WI38 (cell line): ENCODE data around the gene PROB1.

Experiments used
- H3K4me3 ChIP-seq: 2 replicates; pipeline ENCODE4 v1.5.1; 2011; ENCODE audit warnings: low read depth, mild to moderate bottlenecking, control low read depth, low read length
- TF ChIP-seq, protein P1 (sequence below): IDR thresholded peaks from 2 replicates; pipeline ENCODE4 v1.5.1; 2012; ENCODE audit warnings: low read depth, mild to moderate bottlenecking, control low read depth, low read length

Gene PROB1

DNA sequence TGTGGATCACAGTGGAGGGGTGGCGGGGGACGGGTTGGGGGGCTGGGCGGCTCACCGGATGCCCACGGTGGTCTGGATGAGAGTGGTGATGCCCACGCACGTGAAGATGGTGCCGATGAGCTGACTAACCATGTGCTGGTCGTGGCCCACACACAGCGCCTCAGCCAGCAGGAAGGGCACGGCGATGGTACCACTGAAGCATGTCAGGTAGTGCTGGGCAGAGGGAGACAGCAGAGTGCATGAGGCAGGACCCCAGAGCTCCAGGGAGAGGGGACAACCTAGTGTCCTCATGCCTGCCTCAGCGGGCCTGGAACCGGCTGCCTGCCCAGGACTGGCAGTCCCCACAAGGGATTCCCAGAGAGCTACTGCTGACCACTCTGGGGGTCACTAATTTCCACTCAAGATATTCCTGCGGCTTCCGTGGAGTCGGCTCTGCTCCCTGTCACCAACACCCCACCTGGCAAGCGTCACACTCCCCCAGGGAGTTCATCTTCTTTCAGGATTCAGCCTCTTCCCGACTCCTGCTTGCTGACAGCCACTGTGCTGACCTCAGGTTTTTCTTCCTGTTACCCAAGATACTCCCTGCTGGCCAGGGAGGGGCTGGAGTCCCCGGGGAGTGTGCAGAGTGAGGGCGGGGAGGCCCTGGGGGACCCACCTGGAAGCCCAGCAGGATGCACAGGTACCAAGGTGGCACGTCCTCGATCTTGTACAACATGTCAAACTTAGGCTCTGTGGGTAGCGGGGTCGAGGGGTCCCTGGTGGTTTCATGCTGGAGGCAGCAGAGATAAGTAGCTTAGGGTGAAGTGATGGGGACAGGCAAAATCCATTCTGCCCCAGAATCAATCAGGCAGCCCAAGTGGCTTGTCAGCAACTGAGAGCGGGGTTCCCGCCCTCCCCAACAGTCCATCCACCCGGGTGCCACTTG lies 12.8 kb downstream of the PROB1 start:
- TF ChIP-seq, protein P1, sequence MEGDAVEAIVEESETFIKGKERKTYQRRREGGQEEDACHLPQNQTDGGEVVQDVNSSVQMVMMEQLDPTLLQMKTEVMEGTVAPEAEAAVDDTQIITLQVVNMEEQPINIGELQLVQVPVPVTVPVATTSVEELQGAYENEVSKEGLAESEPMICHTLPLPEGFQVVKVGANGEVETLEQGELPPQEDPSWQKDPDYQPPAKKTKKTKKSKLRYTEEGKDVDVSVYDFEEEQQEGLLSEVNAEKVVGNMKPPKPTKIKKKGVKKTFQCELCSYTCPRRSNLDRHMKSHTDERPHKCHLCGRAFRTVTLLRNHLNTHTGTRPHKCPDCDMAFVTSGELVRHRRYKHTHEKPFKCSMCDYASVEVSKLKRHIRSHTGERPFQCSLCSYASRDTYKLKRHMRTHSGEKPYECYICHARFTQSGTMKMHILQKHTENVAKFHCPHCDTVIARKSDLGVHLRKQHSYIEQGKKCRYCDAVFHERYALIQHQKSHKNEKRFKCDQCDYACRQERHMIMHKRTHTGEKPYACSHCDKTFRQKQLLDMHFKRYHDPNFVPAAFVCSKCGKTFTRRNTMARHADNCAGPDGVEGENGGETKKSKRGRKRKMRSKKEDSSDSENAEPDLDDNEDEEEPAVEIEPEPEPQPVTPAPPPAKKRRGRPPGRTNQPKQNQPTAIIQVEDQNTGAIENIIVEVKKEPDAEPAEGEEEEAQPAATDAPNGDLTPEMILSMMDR, result no peak
- no peak overlapping the region for H3K4me3 ChIP-seq

DNA sequence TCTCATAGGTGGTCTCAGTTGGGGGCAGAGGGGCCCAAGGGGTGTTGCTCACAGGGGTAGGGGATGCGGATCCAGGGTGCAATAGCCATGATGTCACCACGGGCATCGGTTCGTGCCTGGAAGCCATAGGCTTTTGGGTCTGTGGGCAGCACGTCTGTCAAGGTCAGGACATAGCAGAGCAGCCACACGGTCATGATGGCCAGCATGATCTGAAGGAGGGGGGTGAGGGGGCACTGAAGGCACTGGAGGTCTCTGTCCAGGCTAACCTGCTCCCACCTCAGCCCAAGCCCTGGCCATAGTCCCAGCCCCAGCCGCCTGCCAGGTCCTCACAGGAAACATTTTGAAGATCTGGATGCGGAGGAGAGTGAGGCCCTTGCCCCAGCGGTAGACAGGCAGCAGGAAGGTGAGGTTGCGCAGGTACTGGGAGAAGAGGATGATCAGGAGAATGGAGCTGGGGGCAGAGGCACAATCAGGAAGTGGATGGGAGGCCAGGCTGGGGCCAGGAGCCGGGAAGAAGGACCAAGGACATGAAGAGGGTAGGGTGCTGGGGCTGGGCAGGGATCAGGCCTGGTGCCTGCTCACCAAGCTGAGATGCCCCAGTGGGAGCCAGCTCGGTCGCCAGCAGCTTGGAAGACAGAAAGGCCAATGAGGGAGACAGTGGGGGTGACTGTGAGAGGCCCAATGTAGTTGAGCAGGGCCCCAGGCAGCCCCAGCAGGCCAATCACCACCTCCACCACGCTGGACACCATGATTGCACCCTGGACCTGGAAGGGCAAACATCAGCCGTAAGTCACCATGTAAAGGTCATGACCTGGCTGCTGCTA lies 15.1 kb downstream of the PROB1 start:
- H3K4me3 ChIP-seq, result no peak overlapping the region
- TF ChIP-seq, protein P1, result no peak

DNA sequence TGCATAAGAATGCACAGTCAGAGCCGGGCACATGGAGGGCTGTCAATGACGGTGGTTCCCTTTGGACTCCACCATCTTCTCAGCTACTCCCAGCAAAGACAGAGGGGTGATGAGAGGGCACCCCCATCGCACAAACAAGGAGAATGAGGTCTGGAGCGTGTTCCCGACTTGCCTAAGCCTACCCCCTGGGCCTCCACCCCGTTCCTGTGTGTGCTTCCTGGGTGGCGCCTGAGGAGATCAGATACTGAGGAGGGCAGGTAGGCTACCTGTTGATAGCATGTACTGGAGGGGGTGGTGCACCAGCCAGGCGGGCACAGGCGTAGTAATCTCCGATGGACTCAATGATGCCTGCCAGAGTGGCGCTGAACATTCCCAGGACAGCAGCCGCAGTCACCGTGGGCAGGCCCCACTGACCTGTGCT lies 16.0 kb downstream of the PROB1 start:
- H3K4me3 ChIP-seq, result no peak overlapping the region
- TF ChIP-seq, protein P1, result no peak

DNA sequence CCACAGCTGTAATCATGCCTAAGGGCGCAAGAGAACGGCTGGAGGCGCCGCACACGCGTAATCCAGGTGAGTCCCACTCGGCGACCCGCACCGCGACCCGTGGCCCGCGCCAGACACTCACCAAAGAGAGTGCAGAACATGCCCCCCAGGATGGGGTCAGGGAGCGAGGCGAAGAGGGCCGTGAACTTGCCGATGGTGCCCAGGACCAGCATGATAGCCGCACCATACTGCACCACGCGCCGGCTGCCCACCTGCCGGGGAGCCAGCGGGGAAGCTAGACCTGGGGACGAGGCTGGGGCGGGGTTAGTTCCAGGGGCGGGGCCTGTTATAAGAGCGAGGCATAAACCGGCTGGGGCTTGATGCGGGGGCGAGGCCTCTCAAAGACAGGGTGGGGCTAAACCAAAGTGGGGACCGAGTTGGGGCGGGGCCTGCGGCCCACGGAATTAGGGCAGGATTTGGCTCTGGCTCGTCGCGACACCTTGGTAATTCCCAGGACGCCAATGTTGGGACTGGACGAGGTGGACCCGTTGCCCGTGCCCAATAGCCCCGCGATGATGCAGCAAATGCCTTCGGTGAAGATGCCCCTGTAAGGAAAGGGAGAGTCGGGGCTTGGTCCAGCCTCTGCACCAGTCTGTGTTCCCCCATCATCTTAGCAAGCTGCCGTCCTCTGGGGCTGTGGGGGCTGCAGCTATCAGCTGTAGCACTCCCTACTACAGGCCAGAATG lies 16.6 kb downstream of the PROB1 start:
- H3K4me3 ChIP-seq, result no peak overlapping the region
- TF ChIP-seq, protein P1, result no peak

DNA sequence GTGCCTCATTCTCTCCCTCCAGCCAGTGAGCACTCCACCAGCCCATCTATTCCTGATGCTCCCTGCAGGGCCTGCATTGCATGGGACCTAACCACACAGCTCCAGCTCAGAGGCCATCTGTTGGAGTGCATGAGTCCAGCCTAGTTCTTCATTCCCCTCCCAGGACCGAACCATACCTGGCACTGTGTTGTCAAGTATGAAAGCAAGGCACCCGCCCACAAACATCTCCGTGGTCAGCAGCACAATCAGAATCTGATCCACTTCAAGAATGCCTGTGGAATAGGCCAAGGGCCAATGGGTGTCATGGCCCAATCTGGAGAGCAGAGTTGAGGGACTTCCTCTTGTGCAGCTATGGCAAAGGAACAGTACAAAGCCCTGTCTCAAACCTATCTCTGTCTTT lies 17.7 kb downstream of the PROB1 start:
- TF ChIP-seq, protein P1, result no peak
- H3K4me3 ChIP-seq, result no peak overlapping the region

DNA sequence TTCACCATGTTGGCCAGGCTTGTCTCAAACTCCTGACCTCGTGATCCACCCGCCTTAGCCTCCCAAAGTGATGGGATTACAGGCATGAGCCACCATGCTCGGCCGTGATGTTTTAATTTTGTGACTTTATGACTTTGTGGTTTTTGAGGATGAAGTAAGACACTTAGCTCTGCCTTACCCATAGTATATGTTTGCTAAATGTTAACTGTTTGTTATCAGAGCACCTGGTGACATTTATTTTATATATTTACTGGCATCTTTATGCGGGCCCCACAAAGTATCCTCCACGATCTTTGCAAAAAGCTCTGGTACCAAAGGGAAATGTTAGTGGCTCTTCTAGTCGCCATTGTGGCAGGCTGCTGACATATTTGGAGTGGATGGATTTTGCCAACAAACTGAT lies 18.5 kb downstream of the PROB1 start:
- TF ChIP-seq, protein P1, result no peak
- no peak overlapping the region for H3K4me3 ChIP-seq
